WTC11 (cell line): ENCODE data around the gene PTPRK. TPM values are rescaled to one million over a fixed set of nuclear protein-coding genes. Genes with fewer than 3 reads are reported as not detected.

ENCODE experiments used
- ATAC-seq: fragments of 200-7000 bp; cut with Tn5 transposase; 2 replicates; pipeline ENCODE4 v1.10.0; 2021; ENCODE audit warnings: mild to moderate bottlenecking, moderate library complexity
- CTCF ChIA-PET: fragments of 300-600 bp; sonication (Branson Sonifier 250); formaldehyde crosslinking; loops from one replicate; lab custom pipeline; 2021; ENCODE audit warnings: antibody characterized with exemption; lab: Charles Lee
- POLR2A ChIA-PET: fragments of 350-600 bp; sonication (Branson Sonifier 250); formaldehyde crosslinking; loops from one replicate; lab custom pipeline; 2021; ENCODE audit warnings: antibody characterized with exemption; lab: Charles Lee
- DNase-seq: peaks from one replicate; pipeline ENCODE4 v3.0.0; 2021; ENCODE audit warnings: low spot score
- H3K27ac Mint-ChIP-seq: 2 replicates; pipeline ENCODE4 v1.8.0; 2021; ENCODE audit warnings: mixed read lengths
- H3K27me3 Mint-ChIP-seq: 2 replicates; pipeline ENCODE4 v1.8.0; 2021; ENCODE audit warnings: low read depth, mild to moderate bottlenecking, moderate library complexity, mixed read lengths
- H3K36me3 Mint-ChIP-seq: 2 replicates; pipeline ENCODE4 v1.8.0; 2021; ENCODE audit warnings: mixed read lengths
- H3K4me1 Mint-ChIP-seq: 2 replicates; pipeline ENCODE4 v1.8.0; 2022; ENCODE audit warnings: mixed read lengths
- H3K4me3 Mint-ChIP-seq: 2 replicates; pipeline ENCODE4 v1.8.0; 2021; ENCODE audit warnings: mild to moderate bottlenecking, moderate library complexity, mixed read lengths
- H3K9me3 Mint-ChIP-seq: 2 replicates; pipeline ENCODE4 v1.8.0; 2021; ENCODE audit warnings: mixed read lengths
- CREB1 ChIP-seq: sonication (generic); formaldehyde crosslinking; IDR thresholded peaks from 2 replicates; pipeline ENCODE4 v1.8.0; 2023; ENCODE audit warnings: mild to moderate bottlenecking, missing genetic modification reagents
- FOXJ3 ChIP-seq: sonication (generic); formaldehyde crosslinking; IDR thresholded peaks from 2 replicates; pipeline ENCODE4 v1.9.0; 2021; ENCODE audit warnings: missing genetic modification reagents, mild to moderate bottlenecking, borderline replicate concordance
- HMGA2 ChIP-seq: fragments of 250-450 bp; sonication (Bioruptor Pico); IDR thresholded peaks from 2 replicates; pipeline ENCODE4 v1.4.0; 2021; ENCODE audit warnings: mild to moderate bottlenecking, moderate library complexity
- MYBL2 ChIP-seq: sonication (generic); formaldehyde crosslinking; IDR thresholded peaks from 2 replicates; pipeline ENCODE4 v1.8.1; 2023; ENCODE audit warnings: mild to moderate bottlenecking, moderate library complexity, missing genetic modification reagents
- OVOL2 ChIP-seq: fragments of 250-450 bp; sonication (Bioruptor Pico); IDR thresholded peaks from 2 replicates; pipeline ENCODE4 v1.9.0; 2021; ENCODE audit warnings: mild to moderate bottlenecking, borderline replicate concordance
- TCF7 ChIP-seq: sonication (generic); formaldehyde crosslinking; IDR thresholded peaks from 2 replicates; pipeline ENCODE4 v1.8.0; 2022; ENCODE audit warnings: mild to moderate bottlenecking, low read depth, missing genetic modification reagents, moderate library complexity
- ZNF121 ChIP-seq: sonication (generic); formaldehyde crosslinking; IDR thresholded peaks from 2 replicates; pipeline ENCODE4 v1.8.0; 2023; ENCODE audit warnings: missing genetic modification reagents
- ZNF263 ChIP-seq: sonication (generic); formaldehyde crosslinking; IDR thresholded peaks from 2 replicates; pipeline ENCODE4 v1.8.1; 2022; ENCODE audit warnings: low read depth, mild to moderate bottlenecking, moderate library complexity, missing genetic modification reagents
- ZNF423 ChIP-seq: fragments of 250-450 bp; sonication (Bioruptor Pico); IDR thresholded peaks from 2 replicates; pipeline ENCODE4 v2.1.2; 2022; ENCODE audit warnings: mild to moderate bottlenecking, moderate library complexity
- total RNA-seq: library from RNA; stranded (reverse); gene quantifications from 3 replicates; pipeline ENCODE4 v1.2.3, GENCODE V29; 2021
- TF ChIP-seq, protein P1 (sequence below): sonication (generic); formaldehyde crosslinking; IDR thresholded peaks from 2 replicates; pipeline ENCODE4 v1.8.0; 2022; ENCODE audit warnings: mild to moderate bottlenecking, missing genetic modification reagents
- TF ChIP-seq, protein P2 (sequence below): fragments of 250-450 bp; sonication (Bioruptor Pico); IDR thresholded peaks from 2 replicates; pipeline ENCODE4 v1.9.0; 2021; ENCODE audit warnings: mild to moderate bottlenecking
- TF ChIP-seq, protein P3 (sequence below): sonication (generic); formaldehyde crosslinking; IDR thresholded peaks from 2 replicates; pipeline ENCODE4 v1.8.0; 2022; ENCODE audit warnings: missing genetic modification reagents
- TF ChIP-seq, protein P4 (sequence below): sonication (generic); formaldehyde crosslinking; IDR thresholded peaks from 2 replicates; pipeline ENCODE4 v1.8.1; 2023; ENCODE audit warnings: mild to moderate bottlenecking, missing genetic modification reagents, borderline replicate concordance
- TF ChIP-seq, protein P5 (sequence below): fragments of 200-600 bp; IDR thresholded peaks from 2 replicates; pipeline ENCODE4 v1.8.0; 2022; ENCODE audit warnings: antibody characterized with exemption
- TF ChIP-seq, protein P6 (sequence below): sonication (generic); formaldehyde crosslinking; IDR thresholded peaks from 2 replicates; pipeline ENCODE4 v1.8.1; 2022; ENCODE audit warnings: missing genetic modification reagents, borderline replicate concordance
- TF ChIP-seq, protein P7 (sequence below): sonication (generic); formaldehyde crosslinking; IDR thresholded peaks from 2 replicates; pipeline ENCODE4 v1.8.0; 2022; ENCODE audit warnings: mild to moderate bottlenecking, missing genetic modification reagents

Gene PTPRK
- total RNA-seq, 1 experiment from 2014 or later, result 44.8 TPM

DNA sequence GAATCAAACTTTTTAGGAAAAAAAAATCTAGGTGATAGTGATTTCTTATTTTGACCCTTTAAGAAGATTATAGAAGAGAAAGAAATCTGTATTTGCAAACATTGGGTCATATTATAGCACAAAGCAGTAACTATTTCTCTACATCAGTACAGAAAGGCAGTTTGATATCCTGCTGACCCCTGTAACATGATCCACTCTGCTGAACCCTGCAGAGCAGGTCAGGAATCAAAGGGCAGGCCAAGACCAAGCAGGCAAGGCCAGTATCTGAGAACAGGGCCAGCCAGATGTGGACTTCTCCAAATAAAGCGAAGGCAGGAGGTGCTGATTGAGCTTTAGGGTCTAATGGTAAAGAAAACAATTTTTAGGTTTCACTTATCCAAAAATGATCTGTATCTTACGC lies 239.4 kb downstream of the PTPRK start:
- CTCF ChIA-PET, result no interaction called here
- H3K27ac Mint-ChIP-seq, result no peak overlapping the region
- peak; percentile 27 for DNase-seq
- H3K4me3 Mint-ChIP-seq, result peak overlapping the region; percentile 27
- POLR2A ChIA-PET, result no interaction called here
- peaks cover 2% of the 10 kb centered on the region; the same call in 1 of the 2 replicates for H3K27me3 Mint-ChIP-seq
- no peaks in the 10 kb centered on the region for H3K36me3 Mint-ChIP-seq
- peaks cover 39% of the 10 kb centered on the region for H3K4me1 Mint-ChIP-seq
- H3K9me3 Mint-ChIP-seq, result no peaks in the 10 kb centered on the region
- peak; percentile 94 for ATAC-seq
- TF ChIP-seq FOXJ3, result no peak
- TF ChIP-seq ZNF121 (CRISPR knock-in tag), result 0 out of 2 replicates have a peak, but pooled peaks have one; percentile 9
- TF ChIP-seq, all 79 proteins: peak for 1

DNA sequence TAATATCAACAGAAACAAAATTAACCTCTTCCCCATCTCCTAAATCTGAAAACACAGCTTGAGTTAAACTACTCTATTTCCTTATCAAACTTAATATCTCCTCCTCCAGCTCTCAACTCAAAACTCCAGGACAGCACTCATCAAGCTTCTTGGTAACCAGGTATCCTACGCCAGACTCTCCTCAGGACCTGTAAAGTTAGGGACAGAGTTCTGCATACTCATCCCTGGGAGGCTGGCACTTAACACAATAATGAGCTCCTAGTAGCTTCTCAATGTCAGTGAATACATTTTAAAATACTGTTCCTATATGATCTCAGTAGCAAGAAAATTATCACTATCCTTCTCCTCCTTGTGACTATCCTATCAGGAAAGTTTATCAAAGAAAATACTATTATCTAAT lies 240.3 kb downstream of the PTPRK start:
- Mint-ChIP-seq H3K9me3 (no peaks in the 10 kb centered on the region), H3K27me3 (peaks cover 2% of the 10 kb centered on the region; the same call in 1 of the 2 replicates), H3K4me3 (no peak overlapping the region), H3K27ac (no peak overlapping the region), H3K4me1 (peaks cover 39% of the 10 kb centered on the region), H3K36me3 (no peaks in the 10 kb centered on the region)
- no peak for DNase-seq
- ChIA-PET POLR2A (no interaction called here), CTCF (interaction anchor here (1.0 kb wide), 3 partner anchors 48 to 543 kb away, joined by 3 read pairs; no protein-coding TSS in a partner anchor)
- peak; percentile 82 for ATAC-seq
- TF ChIP-seq, protein P1, sequence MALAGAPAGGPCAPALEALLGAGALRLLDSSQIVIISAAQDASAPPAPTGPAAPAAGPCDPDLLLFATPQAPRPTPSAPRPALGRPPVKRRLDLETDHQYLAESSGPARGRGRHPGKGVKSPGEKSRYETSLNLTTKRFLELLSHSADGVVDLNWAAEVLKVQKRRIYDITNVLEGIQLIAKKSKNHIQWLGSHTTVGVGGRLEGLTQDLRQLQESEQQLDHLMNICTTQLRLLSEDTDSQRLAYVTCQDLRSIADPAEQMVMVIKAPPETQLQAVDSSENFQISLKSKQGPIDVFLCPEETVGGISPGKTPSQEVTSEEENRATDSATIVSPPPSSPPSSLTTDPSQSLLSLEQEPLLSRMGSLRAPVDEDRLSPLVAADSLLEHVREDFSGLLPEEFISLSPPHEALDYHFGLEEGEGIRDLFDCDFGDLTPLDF, result no peak
- TF ChIP-seq, protein P2, sequence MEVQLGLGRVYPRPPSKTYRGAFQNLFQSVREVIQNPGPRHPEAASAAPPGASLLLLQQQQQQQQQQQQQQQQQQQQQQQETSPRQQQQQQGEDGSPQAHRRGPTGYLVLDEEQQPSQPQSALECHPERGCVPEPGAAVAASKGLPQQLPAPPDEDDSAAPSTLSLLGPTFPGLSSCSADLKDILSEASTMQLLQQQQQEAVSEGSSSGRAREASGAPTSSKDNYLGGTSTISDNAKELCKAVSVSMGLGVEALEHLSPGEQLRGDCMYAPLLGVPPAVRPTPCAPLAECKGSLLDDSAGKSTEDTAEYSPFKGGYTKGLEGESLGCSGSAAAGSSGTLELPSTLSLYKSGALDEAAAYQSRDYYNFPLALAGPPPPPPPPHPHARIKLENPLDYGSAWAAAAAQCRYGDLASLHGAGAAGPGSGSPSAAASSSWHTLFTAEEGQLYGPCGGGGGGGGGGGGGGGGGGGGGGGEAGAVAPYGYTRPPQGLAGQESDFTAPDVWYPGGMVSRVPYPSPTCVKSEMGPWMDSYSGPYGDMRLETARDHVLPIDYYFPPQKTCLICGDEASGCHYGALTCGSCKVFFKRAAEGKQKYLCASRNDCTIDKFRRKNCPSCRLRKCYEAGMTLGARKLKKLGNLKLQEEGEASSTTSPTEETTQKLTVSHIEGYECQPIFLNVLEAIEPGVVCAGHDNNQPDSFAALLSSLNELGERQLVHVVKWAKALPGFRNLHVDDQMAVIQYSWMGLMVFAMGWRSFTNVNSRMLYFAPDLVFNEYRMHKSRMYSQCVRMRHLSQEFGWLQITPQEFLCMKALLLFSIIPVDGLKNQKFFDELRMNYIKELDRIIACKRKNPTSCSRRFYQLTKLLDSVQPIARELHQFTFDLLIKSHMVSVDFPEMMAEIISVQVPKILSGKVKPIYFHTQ, result no peak
- TF ChIP-seq, protein P3, sequence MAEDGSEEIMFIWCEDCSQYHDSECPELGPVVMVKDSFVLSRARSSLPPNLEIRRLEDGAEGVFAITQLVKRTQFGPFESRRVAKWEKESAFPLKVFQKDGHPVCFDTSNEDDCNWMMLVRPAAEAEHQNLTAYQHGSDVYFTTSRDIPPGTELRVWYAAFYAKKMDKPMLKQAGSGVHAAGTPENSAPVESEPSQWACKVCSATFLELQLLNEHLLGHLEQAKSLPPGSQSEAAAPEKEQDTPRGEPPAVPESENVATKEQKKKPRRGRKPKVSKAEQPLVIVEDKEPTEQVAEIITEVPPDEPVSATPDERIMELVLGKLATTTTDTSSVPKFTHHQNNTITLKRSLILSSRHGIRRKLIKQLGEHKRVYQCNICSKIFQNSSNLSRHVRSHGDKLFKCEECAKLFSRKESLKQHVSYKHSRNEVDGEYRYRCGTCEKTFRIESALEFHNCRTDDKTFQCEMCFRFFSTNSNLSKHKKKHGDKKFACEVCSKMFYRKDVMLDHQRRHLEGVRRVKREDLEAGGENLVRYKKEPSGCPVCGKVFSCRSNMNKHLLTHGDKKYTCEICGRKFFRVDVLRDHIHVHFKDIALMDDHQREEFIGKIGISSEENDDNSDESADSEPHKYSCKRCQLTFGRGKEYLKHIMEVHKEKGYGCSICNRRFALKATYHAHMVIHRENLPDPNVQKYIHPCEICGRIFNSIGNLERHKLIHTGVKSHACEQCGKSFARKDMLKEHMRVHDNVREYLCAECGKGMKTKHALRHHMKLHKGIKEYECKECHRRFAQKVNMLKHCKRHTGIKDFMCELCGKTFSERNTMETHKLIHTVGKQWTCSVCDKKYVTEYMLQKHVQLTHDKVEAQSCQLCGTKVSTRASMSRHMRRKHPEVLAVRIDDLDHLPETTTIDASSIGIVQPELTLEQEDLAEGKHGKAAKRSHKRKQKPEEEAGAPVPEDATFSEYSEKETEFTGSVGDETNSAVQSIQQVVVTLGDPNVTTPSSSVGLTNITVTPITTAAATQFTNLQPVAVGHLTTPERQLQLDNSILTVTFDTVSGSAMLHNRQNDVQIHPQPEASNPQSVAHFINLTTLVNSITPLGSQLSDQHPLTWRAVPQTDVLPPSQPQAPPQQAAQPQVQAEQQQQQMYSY (CRISPR knock-in tag), result no peak
- no peak for TF ChIP-seq HMGA2 (CRISPR knock-in tag)
- no peak for TF ChIP-seq ZNF423 (CRISPR knock-in tag)
- TF ChIP-seq OVOL2 (CRISPR knock-in tag), result no peak
- TF ChIP-seq, protein P4, sequence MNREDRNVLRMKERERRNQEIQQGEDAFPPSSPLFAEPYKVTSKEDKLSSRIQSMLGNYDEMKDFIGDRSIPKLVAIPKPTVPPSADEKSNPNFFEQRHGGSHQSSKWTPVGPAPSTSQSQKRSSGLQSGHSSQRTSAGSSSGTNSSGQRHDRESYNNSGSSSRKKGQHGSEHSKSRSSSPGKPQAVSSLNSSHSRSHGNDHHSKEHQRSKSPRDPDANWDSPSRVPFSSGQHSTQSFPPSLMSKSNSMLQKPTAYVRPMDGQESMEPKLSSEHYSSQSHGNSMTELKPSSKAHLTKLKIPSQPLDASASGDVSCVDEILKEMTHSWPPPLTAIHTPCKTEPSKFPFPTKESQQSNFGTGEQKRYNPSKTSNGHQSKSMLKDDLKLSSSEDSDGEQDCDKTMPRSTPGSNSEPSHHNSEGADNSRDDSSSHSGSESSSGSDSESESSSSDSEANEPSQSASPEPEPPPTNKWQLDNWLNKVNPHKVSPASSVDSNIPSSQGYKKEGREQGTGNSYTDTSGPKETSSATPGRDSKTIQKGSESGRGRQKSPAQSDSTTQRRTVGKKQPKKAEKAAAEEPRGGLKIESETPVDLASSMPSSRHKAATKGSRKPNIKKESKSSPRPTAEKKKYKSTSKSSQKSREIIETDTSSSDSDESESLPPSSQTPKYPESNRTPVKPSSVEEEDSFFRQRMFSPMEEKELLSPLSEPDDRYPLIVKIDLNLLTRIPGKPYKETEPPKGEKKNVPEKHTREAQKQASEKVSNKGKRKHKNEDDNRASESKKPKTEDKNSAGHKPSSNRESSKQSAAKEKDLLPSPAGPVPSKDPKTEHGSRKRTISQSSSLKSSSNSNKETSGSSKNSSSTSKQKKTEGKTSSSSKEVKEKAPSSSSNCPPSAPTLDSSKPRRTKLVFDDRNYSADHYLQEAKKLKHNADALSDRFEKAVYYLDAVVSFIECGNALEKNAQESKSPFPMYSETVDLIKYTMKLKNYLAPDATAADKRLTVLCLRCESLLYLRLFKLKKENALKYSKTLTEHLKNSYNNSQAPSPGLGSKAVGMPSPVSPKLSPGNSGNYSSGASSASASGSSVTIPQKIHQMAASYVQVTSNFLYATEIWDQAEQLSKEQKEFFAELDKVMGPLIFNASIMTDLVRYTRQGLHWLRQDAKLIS (CRISPR knock-in tag), result no peak
- TF ChIP-seq, protein P5, sequence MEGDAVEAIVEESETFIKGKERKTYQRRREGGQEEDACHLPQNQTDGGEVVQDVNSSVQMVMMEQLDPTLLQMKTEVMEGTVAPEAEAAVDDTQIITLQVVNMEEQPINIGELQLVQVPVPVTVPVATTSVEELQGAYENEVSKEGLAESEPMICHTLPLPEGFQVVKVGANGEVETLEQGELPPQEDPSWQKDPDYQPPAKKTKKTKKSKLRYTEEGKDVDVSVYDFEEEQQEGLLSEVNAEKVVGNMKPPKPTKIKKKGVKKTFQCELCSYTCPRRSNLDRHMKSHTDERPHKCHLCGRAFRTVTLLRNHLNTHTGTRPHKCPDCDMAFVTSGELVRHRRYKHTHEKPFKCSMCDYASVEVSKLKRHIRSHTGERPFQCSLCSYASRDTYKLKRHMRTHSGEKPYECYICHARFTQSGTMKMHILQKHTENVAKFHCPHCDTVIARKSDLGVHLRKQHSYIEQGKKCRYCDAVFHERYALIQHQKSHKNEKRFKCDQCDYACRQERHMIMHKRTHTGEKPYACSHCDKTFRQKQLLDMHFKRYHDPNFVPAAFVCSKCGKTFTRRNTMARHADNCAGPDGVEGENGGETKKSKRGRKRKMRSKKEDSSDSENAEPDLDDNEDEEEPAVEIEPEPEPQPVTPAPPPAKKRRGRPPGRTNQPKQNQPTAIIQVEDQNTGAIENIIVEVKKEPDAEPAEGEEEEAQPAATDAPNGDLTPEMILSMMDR, result no peak
- TF ChIP-seq TCF7, result no peak
- TF ChIP-seq MYBL2 (CRISPR knock-in tag), result no peak
- TF ChIP-seq ZNF263 (CRISPR knock-in tag), result no peak
- TF ChIP-seq, protein P6, sequence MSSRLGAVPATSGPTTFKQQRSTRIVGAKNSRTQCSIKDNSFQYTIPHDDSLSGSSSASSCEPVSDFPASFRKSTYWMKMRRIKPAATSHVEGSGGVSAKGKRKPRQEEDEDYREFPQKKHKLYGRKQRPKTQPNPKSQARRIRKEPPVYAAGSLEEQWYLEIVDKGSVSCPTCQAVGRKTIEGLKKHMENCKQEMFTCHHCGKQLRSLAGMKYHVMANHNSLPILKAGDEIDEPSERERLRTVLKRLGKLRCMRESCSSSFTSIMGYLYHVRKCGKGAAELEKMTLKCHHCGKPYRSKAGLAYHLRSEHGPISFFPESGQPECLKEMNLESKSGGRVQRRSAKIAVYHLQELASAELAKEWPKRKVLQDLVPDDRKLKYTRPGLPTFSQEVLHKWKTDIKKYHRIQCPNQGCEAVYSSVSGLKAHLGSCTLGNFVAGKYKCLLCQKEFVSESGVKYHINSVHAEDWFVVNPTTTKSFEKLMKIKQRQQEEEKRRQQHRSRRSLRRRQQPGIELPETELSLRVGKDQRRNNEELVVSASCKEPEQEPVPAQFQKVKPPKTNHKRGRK (CRISPR knock-in tag), result no peak
- TF ChIP-seq, protein P7, sequence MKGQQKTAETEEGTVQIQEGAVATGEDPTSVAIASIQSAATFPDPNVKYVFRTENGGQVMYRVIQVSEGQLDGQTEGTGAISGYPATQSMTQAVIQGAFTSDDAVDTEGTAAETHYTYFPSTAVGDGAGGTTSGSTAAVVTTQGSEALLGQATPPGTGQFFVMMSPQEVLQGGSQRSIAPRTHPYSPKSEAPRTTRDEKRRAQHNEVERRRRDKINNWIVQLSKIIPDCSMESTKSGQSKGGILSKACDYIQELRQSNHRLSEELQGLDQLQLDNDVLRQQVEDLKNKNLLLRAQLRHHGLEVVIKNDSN, result no peak
- TF ChIP-seq CREB1 (CRISPR knock-in tag), result no peak
